Suprapubic skin (tissue), 4 donors: Measurements from ENCODE around the gene MMAA. TPM values are rescaled to one million over a fixed set of nuclear protein-coding genes. Genes with fewer than 3 reads are reported as not detected.
"Not testable (repeated sequence)": the region's sequence is repeated elsewhere in the genome, so short reads cannot be mapped to it uniquely, and the experiment has no call there.

Source experiments
- DNase-seq, 2 donors: peaks; one replicate each; pipeline ENCODE4 v3.0.0-alpha.2; 2019; ENCODE audit warnings: low spot score in 2 of 2
- H3K27ac ChIP-seq: fragments of 200-600 bp; sonication (generic); one replicate; pipeline ENCODE4 v1.5.1; 2019
- H3K27me3 ChIP-seq: fragments of 200-600 bp; sonication (generic); one replicate; pipeline ENCODE4 v1.5.1; 2019
- H3K36me3 ChIP-seq: fragments of 200-600 bp; sonication (generic); one replicate; pipeline ENCODE4 v1.5.1; 2019
- H3K4me1 ChIP-seq: fragments of 200-600 bp; sonication (generic); one replicate; pipeline ENCODE4 v1.5.1; 2019
- H3K4me3 ChIP-seq: fragments of 200-600 bp; sonication (generic); one replicate; pipeline ENCODE4 v1.5.1; 2019; ENCODE audit warnings: mild to moderate bottlenecking
- H3K9me3 ChIP-seq: fragments of 200-600 bp; sonication (generic); one replicate; pipeline ENCODE4 v1.5.1; 2019
- EP300 ChIP-seq: sonication (generic); formaldehyde crosslinking; IDR thresholded peaks from one replicate; pipeline ENCODE4 v1.6.1; 2017; ENCODE audit warnings: antibody characterized with exemption
- POLR2A ChIP-seq, 2 donors: fragments of 450-650 bp; IDR thresholded peaks; one replicate each; pipeline ENCODE4 v1.6.1; 2017; ENCODE audit warnings: antibody characterized with exemption in 2 of 2, mild to moderate bottlenecking in 2 of 2, moderate library complexity in 2 of 2
- POLR2AphosphoS5 ChIP-seq, 3 donors: sonication (generic); formaldehyde crosslinking; IDR thresholded peaks; one replicate each; pipeline ENCODE4 v1.6.1; 2017; ENCODE audit warnings: antibody characterized with exemption in 3 of 3
- WGBS: methylation state at CpG from one replicate; pipeline ENCODE4 v1.1.5; 2018; 5-methylcytosine and 5-hydroxymethylcytosine counted together
- total RNA-seq, 4 donors: library from RNA; depleted of rRNA; stranded (reverse); fragments of >200 nt; gene quantifications; one replicate each; pipeline ENCODE4 v1.1.0, GENCODE V29; 2016
- TF ChIP-seq, protein P1 (sequence below), 2 donors: fragments of 200-600 bp in 1 of 2; fragments of 450-650 bp in 1 of 2; sonication (generic) in 1 of 2; IDR thresholded peaks; one replicate each; pipeline ENCODE4 v1.5.1; 2016 to 2019; ENCODE audit warnings: antibody characterized with exemption in 2 of 2, mild to moderate bottlenecking in 1 of 2, moderate library complexity in 1 of 2

MMAA gene
- total RNA-seq, 4 donors from 2014 or later = 4.2 to 7.1 (median 6.4) TPM

DNA sequence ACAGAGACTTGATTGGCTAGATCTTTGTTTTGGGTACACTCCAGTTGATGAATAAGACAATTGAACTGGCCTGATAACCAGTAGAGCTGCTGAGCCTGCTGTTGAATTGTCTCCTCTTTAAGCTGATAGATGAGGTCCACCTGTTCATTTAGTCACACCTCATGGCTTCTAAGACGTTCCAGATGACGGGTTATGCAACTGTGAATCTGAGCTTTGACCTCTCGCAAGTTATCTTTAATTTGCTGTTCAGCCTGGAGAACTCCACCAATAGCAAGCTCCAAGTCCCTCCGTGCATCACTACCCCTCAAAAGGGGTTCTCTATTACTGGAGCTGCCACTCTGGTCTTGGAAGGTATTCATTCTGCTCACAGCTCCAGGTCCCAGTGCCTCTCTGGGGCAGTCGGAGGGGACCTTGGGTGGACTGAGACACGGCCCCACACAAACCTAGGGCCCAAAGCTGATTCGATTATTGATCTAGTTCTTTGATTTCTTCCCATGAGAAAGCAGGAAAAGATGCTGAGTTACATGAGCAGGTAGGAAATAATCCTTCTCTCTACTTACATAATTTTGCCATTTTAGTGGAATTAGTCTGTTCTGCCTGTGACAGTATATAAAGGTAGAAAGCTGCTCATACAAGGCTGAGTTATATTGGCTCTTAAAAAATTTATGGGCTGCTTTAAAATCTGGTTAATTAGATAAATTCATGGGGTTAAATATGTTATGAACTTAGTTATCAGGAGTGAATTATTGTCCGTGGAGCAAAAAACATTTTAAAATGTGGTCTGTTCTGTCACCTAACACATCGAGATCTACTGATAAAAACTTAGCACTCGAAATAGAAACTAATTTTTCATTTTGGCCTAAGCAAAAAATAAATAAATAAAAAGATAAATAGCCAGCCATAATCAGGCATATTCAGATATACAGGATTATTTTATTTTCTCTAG is 6.8 kb downstream of the MMAA start:
- H3K27ac ChIP-seq = no peak overlapping the region
- no peaks in the 10 kb centered on the region for H3K36me3 ChIP-seq
- no peaks in the 10 kb centered on the region for H3K9me3 ChIP-seq
- no peaks in the 10 kb centered on the region for H3K4me1 ChIP-seq
- TF ChIP-seq POLR2A (IDR thresholded peaks at IDR 0.05) (no peak), EP300 (no peak), POLR2AphosphoS5 (IDR thresholded peaks at IDR 0.05) (no peak)
- TF ChIP-seq, protein P1, sequence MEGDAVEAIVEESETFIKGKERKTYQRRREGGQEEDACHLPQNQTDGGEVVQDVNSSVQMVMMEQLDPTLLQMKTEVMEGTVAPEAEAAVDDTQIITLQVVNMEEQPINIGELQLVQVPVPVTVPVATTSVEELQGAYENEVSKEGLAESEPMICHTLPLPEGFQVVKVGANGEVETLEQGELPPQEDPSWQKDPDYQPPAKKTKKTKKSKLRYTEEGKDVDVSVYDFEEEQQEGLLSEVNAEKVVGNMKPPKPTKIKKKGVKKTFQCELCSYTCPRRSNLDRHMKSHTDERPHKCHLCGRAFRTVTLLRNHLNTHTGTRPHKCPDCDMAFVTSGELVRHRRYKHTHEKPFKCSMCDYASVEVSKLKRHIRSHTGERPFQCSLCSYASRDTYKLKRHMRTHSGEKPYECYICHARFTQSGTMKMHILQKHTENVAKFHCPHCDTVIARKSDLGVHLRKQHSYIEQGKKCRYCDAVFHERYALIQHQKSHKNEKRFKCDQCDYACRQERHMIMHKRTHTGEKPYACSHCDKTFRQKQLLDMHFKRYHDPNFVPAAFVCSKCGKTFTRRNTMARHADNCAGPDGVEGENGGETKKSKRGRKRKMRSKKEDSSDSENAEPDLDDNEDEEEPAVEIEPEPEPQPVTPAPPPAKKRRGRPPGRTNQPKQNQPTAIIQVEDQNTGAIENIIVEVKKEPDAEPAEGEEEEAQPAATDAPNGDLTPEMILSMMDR (IDR thresholded peaks at IDR 0.05) = no peak
- WGBS = 90% methylated on average over 10 of the region's 10 CpGs
- DNase-seq = no peak
- no peaks in the 10 kb centered on the region for H3K27me3 ChIP-seq
- H3K4me3 ChIP-seq = no peak overlapping the region

DNA sequence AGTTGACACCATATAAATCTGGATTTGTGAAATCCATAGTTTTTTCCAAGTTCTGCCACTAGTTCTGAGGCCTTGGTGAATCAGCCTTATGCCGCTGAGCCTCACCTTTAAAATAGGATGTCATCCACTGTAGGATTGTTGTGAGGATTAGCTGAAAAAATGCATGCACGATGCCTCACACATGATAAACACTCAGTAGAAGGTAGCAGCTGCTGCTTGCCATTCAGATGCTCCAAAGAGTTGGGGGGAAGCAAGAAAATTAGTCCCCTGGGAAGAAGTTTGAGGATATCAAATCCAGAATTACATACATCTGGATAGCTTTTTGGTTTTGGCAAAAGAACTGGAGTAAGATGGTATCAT is 7.4 kb downstream of the MMAA start:
- Histone ChIP-seq H3K36me3 (no peaks in the 10 kb centered on the region), H3K9me3 (no peaks in the 10 kb centered on the region), H3K27me3 (no peaks in the 10 kb centered on the region), H3K27ac (no peak overlapping the region), H3K4me1 (no peaks in the 10 kb centered on the region), H3K4me3 (no peak overlapping the region)
- 71% methylated on average over 2 of the region's 2 CpGs for WGBS
- TF ChIP-seq POLR2A (IDR thresholded peaks at IDR 0.05) (no peak), EP300 (no peak), POLR2AphosphoS5 (IDR thresholded peaks at IDR 0.05) (no peak)
- TF ChIP-seq, protein P1 (IDR thresholded peaks at IDR 0.05) = no peak
- no peak for DNase-seq

DNA sequence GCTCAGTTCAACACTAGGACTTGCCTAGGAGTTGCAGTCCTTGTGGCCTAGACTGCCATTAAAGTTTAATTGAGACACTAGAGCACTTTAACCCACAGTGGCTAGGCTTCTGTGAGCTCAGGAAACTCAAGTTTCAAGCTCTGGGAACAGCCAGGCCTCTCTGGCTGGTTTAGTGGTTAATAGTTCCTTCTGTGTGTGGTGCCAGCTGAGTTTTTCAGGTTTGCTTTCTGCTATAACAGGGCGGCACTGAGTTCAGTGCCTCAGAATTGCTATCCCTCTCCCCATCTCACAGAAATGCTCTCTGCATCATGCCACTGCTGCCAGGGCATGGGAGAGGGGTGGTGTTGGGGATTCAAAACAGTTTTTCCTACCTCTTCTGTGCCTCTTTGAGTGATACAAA is 15.9 kb downstream of the MMAA start:
- Histone ChIP-seq H3K36me3 (peaks cover 3% of the 10 kb centered on the region), H3K9me3 (no peaks in the 10 kb centered on the region), H3K4me1 (no peaks in the 10 kb centered on the region), H3K4me3 (no peak overlapping the region), H3K27ac (no peak overlapping the region), H3K27me3 (no peaks in the 10 kb centered on the region)
- 100% methylated on average over 1 of the region's 1 CpG for WGBS
- DNase-seq = no peak
- TF ChIP-seq, protein P1 (IDR thresholded peaks at IDR 0.05) = no peak
- TF ChIP-seq EP300 (no peak), POLR2AphosphoS5 (IDR thresholded peaks at IDR 0.05) (no peak), POLR2A (IDR thresholded peaks at IDR 0.05) (no peak)

DNA sequence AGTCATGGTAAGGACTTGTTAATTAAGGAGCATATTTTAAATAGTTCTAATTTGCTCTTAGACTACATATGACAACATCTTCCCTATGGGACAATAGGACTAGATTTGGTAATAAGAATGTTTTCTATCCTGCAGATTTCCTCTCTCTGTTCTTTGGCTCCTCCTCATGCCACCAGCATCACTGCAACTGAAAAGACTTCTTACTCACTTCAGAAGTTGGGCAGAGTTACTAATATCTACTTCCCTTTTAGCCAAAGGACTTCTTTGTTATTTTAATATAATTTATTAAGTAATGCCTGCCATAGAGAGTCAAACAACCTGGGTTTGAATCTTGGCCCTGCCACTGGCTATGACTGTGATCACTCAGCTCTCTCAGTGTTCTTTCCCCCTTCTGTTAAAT is 16.4 kb downstream of the MMAA start:
- Histone ChIP-seq H3K4me1 (no peaks in the 10 kb centered on the region), H3K36me3 (peaks cover 7% of the 10 kb centered on the region), H3K27ac (no peak overlapping the region), H3K27me3 (no peaks in the 10 kb centered on the region), H3K9me3 (no peaks in the 10 kb centered on the region), H3K4me3 (no peak overlapping the region)
- DNase-seq = no peak
- TF ChIP-seq EP300 (no peak), POLR2A (IDR thresholded peaks at IDR 0.05) (no peak), POLR2AphosphoS5 (IDR thresholded peaks at IDR 0.05) (no peak)
- TF ChIP-seq, protein P1 (IDR thresholded peaks at IDR 0.05) = no peak

DNA sequence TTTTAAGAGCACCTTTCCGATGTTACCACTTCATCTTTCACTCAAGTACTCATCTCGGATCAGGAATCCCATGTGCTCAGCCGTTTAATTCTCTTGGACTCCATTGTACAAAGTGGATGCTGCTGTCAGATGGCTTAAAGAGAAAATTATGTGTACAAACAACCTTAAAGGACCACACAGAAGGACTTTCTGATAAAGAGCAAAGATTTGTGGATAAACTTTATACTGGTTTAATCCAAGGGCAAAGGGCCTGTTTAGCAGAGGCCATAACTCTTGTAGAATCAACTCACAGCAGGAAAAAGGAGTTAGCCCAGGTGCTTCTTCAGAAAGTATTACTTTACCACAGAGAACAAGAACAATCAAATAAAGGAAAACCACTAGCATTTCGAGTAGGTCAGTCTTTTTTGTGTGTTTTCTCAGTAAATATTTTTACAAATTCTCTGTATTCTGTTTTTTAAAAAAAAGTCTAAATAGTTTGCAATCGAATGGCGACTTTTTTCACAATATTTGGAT is 20.1 kb downstream of the MMAA start:
- Histone ChIP-seq H3K9me3 (no peaks in the 10 kb centered on the region), H3K4me3 (no peak overlapping the region), H3K4me1 (no peaks in the 10 kb centered on the region), H3K36me3 (peaks cover 7% of the 10 kb centered on the region), H3K27ac (no peak overlapping the region), H3K27me3 (no peaks in the 10 kb centered on the region)
- TF ChIP-seq, protein P1 (IDR thresholded peaks at IDR 0.05) = no peak
- TF ChIP-seq EP300 (no peak), POLR2A (IDR thresholded peaks at IDR 0.05) (no peak), POLR2AphosphoS5 (IDR thresholded peaks at IDR 0.05) (no peak)
- DNase-seq = no peak
- 94% methylated on average over 6 of the region's 6 CpGs for WGBS

DNA sequence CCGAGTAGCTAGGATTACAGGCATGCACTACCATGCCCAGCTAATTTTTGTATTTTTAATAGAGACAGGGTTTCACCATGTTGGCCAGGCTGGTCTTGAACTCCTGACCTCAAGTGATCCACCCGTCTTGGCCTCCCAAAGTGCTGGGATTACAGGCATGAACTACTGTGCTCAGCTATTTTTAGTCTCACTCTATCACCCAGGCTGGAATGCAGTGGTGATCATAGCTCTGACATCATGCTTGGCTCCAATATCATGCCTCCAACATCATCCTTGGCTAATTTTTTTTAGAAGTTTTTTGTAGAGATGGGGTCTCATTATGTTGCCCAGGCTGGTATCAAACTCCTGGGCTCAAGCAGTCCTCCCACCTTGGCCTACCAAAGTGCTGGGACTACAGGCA is 21.1 kb downstream of the MMAA start:
- not testable (repeated sequence) for H3K27ac ChIP-seq, H3K4me1 ChIP-seq, H3K27me3 ChIP-seq, H3K4me3 ChIP-seq, H3K9me3 ChIP-seq, H3K36me3 ChIP-seq, DNase-seq
- 67% methylated on average over 2 of the region's 2 CpGs for WGBS
